ENCODE data around the gene ADAMTSL1. TPM values are rescaled to one million over a fixed set of nuclear protein-coding genes. Genes with fewer than 3 reads are reported as not detected.

ADAMTSL1 gene
- total and polyA plus RNA-seq, 8 donors, result 1.1 to 98.8 (median 8.4) TPM

DNA sequence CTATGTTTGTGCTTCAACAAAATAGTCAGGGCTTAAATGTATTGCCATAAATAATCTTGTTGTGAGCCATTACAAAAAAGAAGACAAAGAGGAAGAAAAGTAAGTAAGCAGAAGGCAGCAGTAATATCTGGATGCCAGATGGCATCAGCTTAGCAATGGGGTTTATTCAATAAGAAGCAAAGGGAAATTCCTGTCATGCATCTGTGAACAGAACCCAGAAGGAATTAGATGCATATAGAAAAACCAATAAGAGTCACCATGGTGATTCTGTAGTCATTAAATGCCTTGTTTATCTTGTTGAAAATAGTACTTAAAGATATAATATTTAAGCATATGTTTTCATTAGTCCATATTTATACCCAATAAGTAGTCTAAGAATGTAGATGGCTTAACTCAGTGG is 216.0 kb downstream of the ADAMTSL1 start:
- peaks cover 0 to 5% (median 2%) of the 10 kb centered on the region in 4 donors for H3K4me1 ChIP-seq
- H3K27me3 ChIP-seq, result no peaks in the 10 kb centered on the region
- no peak for DNase-seq
- intact Hi-C loops (cut with DNase I; ENCODE audit: low total_unique reads), result no loop called here
- H3K4me3 ChIP-seq, result no peak overlapping the region
- peaks cover under 1 to 9% (median 5%) of the 10 kb centered on the region in 4 donors for H3K9me3 ChIP-seq
- no peak for TF ChIP-seq POLR2A (IDR thresholded peaks at IDR 0.05)
- no peak for TF ChIP-seq EP300 (IDR thresholded peaks at IDR 0.05)
- no peak overlapping the region for H3K27ac ChIP-seq
- H3K36me3 ChIP-seq, result peaks cover 0 to 3% (median 0%) of the 10 kb centered on the region in 4 donors

GRCh38 chr9:18692268-18692667 is 218.3 kb downstream of the ADAMTSL1 start:
- Histone ChIP-seq H3K4me3 (no peak overlapping the region), H3K27ac (no peak overlapping the region), H3K27me3 (no peaks in the 10 kb centered on the region), H3K4me1 (no peaks in the 10 kb centered on the region), H3K36me3 (peaks cover 0 to 10% (median 2%) of the 10 kb centered on the region in 4 donors), H3K9me3 (peaks cover 3 to 16% (median 10%) of the 10 kb centered on the region in 4 donors)
- intact Hi-C loops (cut with DNase I; ENCODE audit: low total_unique reads), result no loop called here
- TF ChIP-seq CTCF (IDR thresholded peaks at IDR 0.05) (no peak), POLR2AphosphoS5 (IDR thresholded peaks at IDR 0.05) (no peak), EP300 (IDR thresholded peaks at IDR 0.05) (no peak), POLR2A (IDR thresholded peaks at IDR 0.05) (no peak)
- no peak for DNase-seq
- WGBS, 5 donors, result 49 to 75% (median 72%) methylated on average over 5 of the region's 5 CpGs

DNA sequence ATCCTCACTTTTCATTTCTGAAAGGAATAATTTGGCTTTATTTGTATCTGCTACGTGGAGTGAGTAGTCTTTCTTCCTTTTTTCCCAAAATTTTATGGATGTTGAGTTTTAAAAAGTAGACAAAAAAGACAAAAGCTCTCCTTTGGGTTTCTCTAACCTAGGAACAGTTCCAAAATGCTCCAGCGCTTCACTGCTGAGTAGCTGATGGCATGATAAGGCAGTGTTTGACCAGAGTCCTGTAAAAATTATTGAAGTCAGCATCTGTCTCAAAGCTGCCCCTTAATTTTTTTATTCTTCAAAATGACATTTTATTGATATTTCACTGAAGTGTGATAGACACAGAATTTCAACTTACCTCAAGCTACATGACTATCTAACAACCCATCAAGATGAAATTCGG is 219.0 kb downstream of the ADAMTSL1 start:
- Histone ChIP-seq H3K27me3 (no peaks in the 10 kb centered on the region), H3K36me3 (peaks cover 0 to 10% (median 2%) of the 10 kb centered on the region in 4 donors), H3K4me1 (no peaks in the 10 kb centered on the region), H3K27ac (no peak overlapping the region), H3K9me3 (peaks cover 3 to 16% (median 10%) of the 10 kb centered on the region in 4 donors), H3K4me3 (no peak overlapping the region)
- no peak for DNase-seq
- no peak for TF ChIP-seq POLR2A (IDR thresholded peaks at IDR 0.05)
- no peak for TF ChIP-seq POLR2AphosphoS5 (IDR thresholded peaks at IDR 0.05)
- no peak for TF ChIP-seq CTCF (IDR thresholded peaks at IDR 0.05)
- TF ChIP-seq EP300 (IDR thresholded peaks at IDR 0.05), result no peak
- intact Hi-C loops (cut with DNase I; ENCODE audit: low total_unique reads), result no loop called here
- WGBS, 5 donors, result 82 to 94% (median 90%) methylated on average over 3 of the region's 3 CpGs

- TF ChIP-seq EP300 (IDR thresholded peaks at IDR 0.05), result no peak
- TF ChIP-seq CTCF (IDR thresholded peaks at IDR 0.05), result no peak
- TF ChIP-seq POLR2A (IDR thresholded peaks at IDR 0.05), result no peak
- TF ChIP-seq POLR2AphosphoS5 (IDR thresholded peaks at IDR 0.05), result no peak
- H3K9me3 ChIP-seq, result peaks cover 3 to 16% (median 10%) of the 10 kb centered on the region in 4 donors
- DNase-seq, result no peak
- no peak overlapping the region for H3K4me3 ChIP-seq
- peaks cover 0 to 10% (median 2%) of the 10 kb centered on the region in 4 donors for H3K36me3 ChIP-seq
- no peaks in the 10 kb centered on the region for H3K27me3 ChIP-seq
- no peak overlapping the region for H3K27ac ChIP-seq
- intact Hi-C loops (cut with DNase I; ENCODE audit: low total_unique reads), result no loop called here
- H3K4me1 ChIP-seq, result no peaks in the 10 kb centered on the region
These were observed 221.2 kb downstream of the ADAMTSL1 start for GRCh38 chr9:18694959-18695668.

DNA sequence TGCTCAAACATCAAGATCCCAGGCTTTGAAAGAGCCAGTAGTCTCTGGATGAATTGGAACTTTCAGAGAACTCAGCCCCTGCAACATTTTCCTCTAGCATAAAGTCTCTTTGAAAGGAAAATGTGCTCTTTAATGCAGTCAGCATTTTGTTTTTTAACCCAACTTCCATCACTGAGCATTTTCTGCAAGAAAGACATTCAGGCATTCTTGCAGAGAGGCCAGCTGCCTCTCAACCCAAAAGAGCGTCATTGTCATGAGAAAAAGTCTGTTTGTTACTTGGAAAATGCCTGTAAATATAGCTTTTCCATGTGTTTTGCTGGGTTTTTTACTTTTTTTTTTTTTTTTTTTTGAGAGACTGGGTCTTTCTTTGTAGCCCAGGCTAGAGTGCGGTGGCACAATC is 225.0 kb downstream of the ADAMTSL1 start:
- DNase-seq, result no peak
- WGBS, 5 donors, result 39 to 83% (median 69%) methylated on average over 2 of the region's 2 CpGs
- Histone ChIP-seq H3K36me3 (peaks cover 0 to 10% (median 2%) of the 10 kb centered on the region in 4 donors), H3K4me3 (no peak overlapping the region), H3K27ac (no peak overlapping the region), H3K27me3 (no peaks in the 10 kb centered on the region), H3K4me1 (peaks cover 0 to 13% (median 2%) of the 10 kb centered on the region in 4 donors), H3K9me3 (peaks cover 3 to 16% (median 10%) of the 10 kb centered on the region in 4 donors)
- no peak for TF ChIP-seq POLR2AphosphoS5 (IDR thresholded peaks at IDR 0.05)
- no peak for TF ChIP-seq EP300 (IDR thresholded peaks at IDR 0.05)
- TF ChIP-seq POLR2A (IDR thresholded peaks at IDR 0.05), result no peak
- no peak for TF ChIP-seq CTCF (IDR thresholded peaks at IDR 0.05)
- intact Hi-C loops (cut with DNase I; ENCODE audit: low total_unique reads), result no loop called here

Measured in stomach (tissue), 9 donors.